Neural cell (in vitro differentiated cells): ENCODE data around the gene GID4.

ENCODE experiments used
- EZH2 ChIP-seq: fragments of 200-600, 300-800 bp; shearing (Covaris generic), sonication (generic); IDR thresholded peaks from 2 replicates; pipeline ENCODE4 v1.6.1; 2014; ENCODE audit warnings: antibody characterized with exemption, low read length, borderline replicate concordance, mild to moderate bottlenecking; ENCODE audit not compliant: insufficient read depth, poor library complexity, severe bottlenecking
- MXI1 ChIP-seq: fragments of 450-650 bp; conservative IDR thresholded peaks from 2 replicates; pipeline ENCODE4 v1.6.1; 2014; ENCODE audit warnings: antibody characterized with exemption, mild to moderate bottlenecking; ENCODE audit not compliant: poor library complexity, severe bottlenecking
- POLR2AphosphoS5 ChIP-seq: IDR thresholded peaks from 2 replicates; pipeline ENCODE4 v1.6.1; 2012
- REST ChIP-seq: IDR thresholded peaks from 2 replicates; pipeline ENCODE4 v1.6.1; 2012; ENCODE audit warnings: borderline replicate concordance
- SMC3 ChIP-seq: fragments of 450-650 bp; conservative IDR thresholded peaks from 2 replicates; pipeline ENCODE4 v1.6.1; 2014; ENCODE audit warnings: antibody characterized with exemption, mild to moderate bottlenecking, moderate library complexity; ENCODE audit not compliant: poor library complexity
- TAF1 ChIP-seq: IDR thresholded peaks from 2 replicates; pipeline ENCODE4 v1.6.1; 2012; ENCODE audit warnings: low read depth
- TF ChIP-seq, protein P1 (sequence below): fragments of 450-650 bp; IDR thresholded peaks from 2 replicates; pipeline ENCODE4 v1.5.1; 2014; ENCODE audit warnings: antibody characterized with exemption, mild to moderate bottlenecking, moderate library complexity; ENCODE audit not compliant: poor library complexity, severe bottlenecking

DNA sequence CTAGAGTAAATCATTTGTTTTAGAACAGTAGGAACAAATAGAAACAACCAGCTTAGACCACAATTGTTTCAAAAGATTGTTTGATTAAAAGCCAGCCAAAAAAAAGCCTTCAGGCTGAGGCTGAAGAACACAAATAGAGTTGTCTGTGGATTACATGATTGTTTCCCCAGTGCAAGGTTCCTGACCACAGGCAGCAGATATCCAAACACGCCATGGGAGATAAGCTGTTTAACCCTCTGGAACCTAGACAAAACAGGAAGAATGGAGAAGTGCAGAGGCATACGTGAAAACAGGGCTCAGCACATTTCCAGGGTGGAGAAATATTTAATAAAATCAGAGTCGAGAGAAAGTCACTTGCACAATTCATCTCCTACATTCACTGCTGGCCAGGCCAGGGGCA lies 21.2 kb upstream of the GID4 start:
- TF ChIP-seq, protein P1, sequence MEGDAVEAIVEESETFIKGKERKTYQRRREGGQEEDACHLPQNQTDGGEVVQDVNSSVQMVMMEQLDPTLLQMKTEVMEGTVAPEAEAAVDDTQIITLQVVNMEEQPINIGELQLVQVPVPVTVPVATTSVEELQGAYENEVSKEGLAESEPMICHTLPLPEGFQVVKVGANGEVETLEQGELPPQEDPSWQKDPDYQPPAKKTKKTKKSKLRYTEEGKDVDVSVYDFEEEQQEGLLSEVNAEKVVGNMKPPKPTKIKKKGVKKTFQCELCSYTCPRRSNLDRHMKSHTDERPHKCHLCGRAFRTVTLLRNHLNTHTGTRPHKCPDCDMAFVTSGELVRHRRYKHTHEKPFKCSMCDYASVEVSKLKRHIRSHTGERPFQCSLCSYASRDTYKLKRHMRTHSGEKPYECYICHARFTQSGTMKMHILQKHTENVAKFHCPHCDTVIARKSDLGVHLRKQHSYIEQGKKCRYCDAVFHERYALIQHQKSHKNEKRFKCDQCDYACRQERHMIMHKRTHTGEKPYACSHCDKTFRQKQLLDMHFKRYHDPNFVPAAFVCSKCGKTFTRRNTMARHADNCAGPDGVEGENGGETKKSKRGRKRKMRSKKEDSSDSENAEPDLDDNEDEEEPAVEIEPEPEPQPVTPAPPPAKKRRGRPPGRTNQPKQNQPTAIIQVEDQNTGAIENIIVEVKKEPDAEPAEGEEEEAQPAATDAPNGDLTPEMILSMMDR, result no peak
- TF ChIP-seq MXI1, result no peak
- no peak for TF ChIP-seq POLR2AphosphoS5
- no peak for TF ChIP-seq REST
- TF ChIP-seq EZH2, result no peak
- TF ChIP-seq TAF1, result no peak
- no peak for TF ChIP-seq SMC3
